ENCODE results near the gene PIK3CG. TPM values are rescaled to one million over a fixed set of nuclear protein-coding genes. Genes with fewer than 3 reads are reported as not detected.

Gene PIK3CG
- total RNA-seq, 1 donor from 2014 or later, result 0.50 TPM

- no peak overlapping the region for H3K4me3 ChIP-seq (ENCODE audit: low read depth, low read length)
- no peaks in the 10 kb centered on the region for H3K27me3 ChIP-seq (ENCODE audit: control insufficient read depth, insufficient read depth, low read length)
- TF ChIP-seq CTCF (IDR thresholded peaks at IDR 0.05; ENCODE audit: insufficient read depth, low read length, poor library complexity, severe bottlenecking), result no peak
- no peak for DNase-seq (ENCODE audit: low read depth)
- no peaks in the 10 kb centered on the region for H3K36me3 ChIP-seq (ENCODE audit: control insufficient read depth, insufficient read depth, low read length)
Observed at GRCh38 chr7:106839511-106839910, 25.6 kb upstream of the PIK3CG start.

- Histone ChIP-seq H3K27me3 (ENCODE audit: control insufficient read depth, insufficient read depth, low read length) (no peaks in the 10 kb centered on the region), H3K36me3 (ENCODE audit: control insufficient read depth, insufficient read depth, low read length) (no peaks in the 10 kb centered on the region), H3K4me3 (ENCODE audit: low read depth, low read length) (no peak overlapping the region)
- no peak for TF ChIP-seq CTCF (IDR thresholded peaks at IDR 0.05; ENCODE audit: insufficient read depth, low read length, poor library complexity, severe bottlenecking)
- no peak for DNase-seq (ENCODE audit: low read depth)
Observed at GRCh38 chr7:106840342-106840741, 24.7 kb upstream of the PIK3CG start.

GRCh38 chr7:106841896-106842390, 23.1 kb upstream of the PIK3CG start:
- Histone ChIP-seq H3K4me3 (ENCODE audit: low read depth, low read length) (no peak overlapping the region), H3K36me3 (ENCODE audit: control insufficient read depth, insufficient read depth, low read length) (no peaks in the 10 kb centered on the region), H3K27me3 (ENCODE audit: control insufficient read depth, insufficient read depth, low read length) (no peaks in the 10 kb centered on the region)
- no peak for TF ChIP-seq CTCF (IDR thresholded peaks at IDR 0.05; ENCODE audit: insufficient read depth, low read length, poor library complexity, severe bottlenecking)
- DNase-seq (ENCODE audit: low read depth), result peak; percentile 69

- TF ChIP-seq CTCF (IDR thresholded peaks at IDR 0.05; ENCODE audit: insufficient read depth, low read length, poor library complexity, severe bottlenecking), result no peak
- no peaks in the 10 kb centered on the region for H3K36me3 ChIP-seq (ENCODE audit: control insufficient read depth, insufficient read depth, low read length)
- H3K27me3 ChIP-seq (ENCODE audit: control insufficient read depth, insufficient read depth, low read length), result no peaks in the 10 kb centered on the region
- no peak for DNase-seq (ENCODE audit: low read depth)
- H3K4me3 ChIP-seq (ENCODE audit: low read depth, low read length), result no peak overlapping the region
Observed at GRCh38 chr7:106844279-106844997, 20.6 kb upstream of the PIK3CG start.

- Histone ChIP-seq H3K27me3 (ENCODE audit: control insufficient read depth, insufficient read depth, low read length) (no peaks in the 10 kb centered on the region), H3K4me3 (ENCODE audit: low read depth, low read length) (no peak overlapping the region), H3K36me3 (ENCODE audit: control insufficient read depth, insufficient read depth, low read length) (no peaks in the 10 kb centered on the region)
- TF ChIP-seq CTCF (IDR thresholded peaks at IDR 0.05; ENCODE audit: insufficient read depth, low read length, poor library complexity, severe bottlenecking), result no peak
- no peak for DNase-seq (ENCODE audit: low read depth)
Observed at GRCh38 chr7:106848049-106848448, 17.0 kb upstream of the PIK3CG start.
